ENCODE results near the gene CASP5.

Gene CASP5

GRCh38 chr11:105056446-105056845 lies 33.5 kb upstream of the CASP5 start:
- Histone ChIP-seq H3K4me3 (ENCODE audit: low read depth, low read length) (no peak overlapping the region), H3K36me3 (replicated peaks) (no peaks in the 10 kb centered on the region), H3K27me3 (replicated peaks) (no peaks in the 10 kb centered on the region), H3K27ac (no peak overlapping the region)
- in situ Hi-C loops (cut with HindIII; ENCODE audit: low pct_ligation_motif_present, low sequenced_read_pairs) = no loop called here
- TF ChIP-seq CTCF (IDR thresholded peaks at IDR 0.05; ENCODE audit: low read depth, low read length, missing control alignments) = no peak
- no peak for DNase-seq

- Histone ChIP-seq H3K4me3 (ENCODE audit: low read depth, low read length) (no peak overlapping the region), H3K36me3 (replicated peaks) (no peaks in the 10 kb centered on the region), H3K27me3 (replicated peaks) (no peaks in the 10 kb centered on the region), H3K27ac (no peak overlapping the region)
- DNase-seq = no peak
- no peak for TF ChIP-seq CTCF (IDR thresholded peaks at IDR 0.05; ENCODE audit: low read depth, low read length, missing control alignments)
- in situ Hi-C loops (cut with HindIII; ENCODE audit: low pct_ligation_motif_present, low sequenced_read_pairs) = no loop called here
Observed at GRCh38 chr11:105054723-105055493, 31.9 kb upstream of the CASP5 start.

GRCh38 chr11:105052487-105052886 lies 29.5 kb upstream of the CASP5 start:
- Histone ChIP-seq H3K4me3 (ENCODE audit: low read depth, low read length) (no peak overlapping the region), H3K36me3 (replicated peaks) (no peaks in the 10 kb centered on the region), H3K27me3 (replicated peaks) (no peaks in the 10 kb centered on the region), H3K27ac (no peak overlapping the region)
- in situ Hi-C loops (cut with HindIII; ENCODE audit: low pct_ligation_motif_present, low sequenced_read_pairs) = no loop called here
- DNase-seq = no peak
- TF ChIP-seq CTCF (IDR thresholded peaks at IDR 0.05; ENCODE audit: low read depth, low read length, missing control alignments) = no peak

- in situ Hi-C loops (cut with HindIII; ENCODE audit: low pct_ligation_motif_present, low sequenced_read_pairs) = no loop called here
- DNase-seq = no peak
- Histone ChIP-seq H3K27ac (no peak overlapping the region), H3K4me3 (ENCODE audit: low read depth, low read length) (no peak overlapping the region), H3K36me3 (replicated peaks) (no peaks in the 10 kb centered on the region), H3K27me3 (replicated peaks) (no peaks in the 10 kb centered on the region)
- no peak for TF ChIP-seq CTCF (IDR thresholded peaks at IDR 0.05; ENCODE audit: low read depth, low read length, missing control alignments)
Observed at GRCh38 chr11:105051559-105051958, 28.6 kb upstream of the CASP5 start.

GRCh38 chr11:105049481-105049880 lies 26.5 kb upstream of the CASP5 start:
- Histone ChIP-seq H3K27me3 (replicated peaks) (no peaks in the 10 kb centered on the region), H3K27ac (no peak overlapping the region), H3K4me3 (ENCODE audit: low read depth, low read length) (no peak overlapping the region), H3K36me3 (replicated peaks) (no peaks in the 10 kb centered on the region)
- in situ Hi-C loops (cut with HindIII; ENCODE audit: low pct_ligation_motif_present, low sequenced_read_pairs) = no loop called here
- DNase-seq = no peak
- no peak for TF ChIP-seq CTCF (IDR thresholded peaks at IDR 0.05; ENCODE audit: low read depth, low read length, missing control alignments)
